Activated naive CD4-positive, alpha-beta T cell treated with anti-CD3 and anti-CD28 coated beads, Interleukin-2, amount 50 U/mL, for 72 hours (primary cell): ENCODE results near the gene TSPO. TPM values are rescaled to one million over a fixed set of nuclear protein-coding genes. Genes with fewer than 3 reads are reported as not detected.

Experiments
- ATAC-seq, 2 donors: fragments of 150-1000 bp; cut with Tn5 transposase; 2 replicates each; pipeline ENCODE4 v1.10.0; 2021; ENCODE audit warnings: mild to moderate bottlenecking in 2 of 2, moderate library complexity in 2 of 2
- DNase-seq, 2 donors: peaks; one replicate each; pipeline ENCODE4 v3.0.0; 2021 to 2022; ENCODE audit warnings: low spot score in 2 of 2
- H3K27ac Mint-ChIP-seq, 2 donors: one replicate each; pipeline ENCODE4 v1.8.0; 2022; ENCODE audit warnings: mild to moderate bottlenecking in 2 of 2, mixed read lengths in 2 of 2
- H3K36me3 Mint-ChIP-seq, 2 donors: one replicate each; pipeline ENCODE4 v1.8.0; 2022; ENCODE audit warnings: mixed read lengths in 2 of 2
- H3K9me3 Mint-ChIP-seq, 2 donors: one replicate each; pipeline ENCODE4 v1.8.0; 2022; ENCODE audit warnings: mixed read lengths in 2 of 2
- total RNA-seq, 2 donors: library from RNA; stranded (reverse); gene quantifications; one replicate each; pipeline ENCODE4 v1.2.3, GENCODE V29; 2022

TSPO gene
- total RNA-seq, 2 donors from 2014 or later: 145 to 159 TPM

DNA sequence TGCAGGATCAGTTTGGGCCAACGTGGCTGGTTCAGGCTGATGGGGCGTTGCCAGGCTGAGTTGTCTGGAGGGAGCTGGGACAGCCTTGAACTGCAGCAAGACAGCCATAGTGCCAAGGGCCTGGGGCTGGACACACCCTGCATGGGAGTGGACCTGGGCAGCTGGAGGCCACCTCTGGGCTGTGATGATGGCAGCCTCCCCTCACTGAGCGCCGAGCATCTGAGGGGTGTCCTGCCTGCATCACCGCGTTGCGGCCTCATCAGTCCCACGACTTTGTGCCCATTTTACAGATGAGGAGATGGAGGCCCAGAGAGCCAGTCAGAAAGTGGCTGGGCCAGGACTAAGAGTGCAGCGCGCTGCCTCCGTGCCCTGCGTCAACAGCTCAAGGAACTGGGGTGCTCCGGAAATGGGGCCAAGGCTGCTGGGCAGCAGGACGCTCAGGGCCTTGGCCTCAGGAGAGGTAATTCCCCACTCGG is 590 bp upstream of the TSPO start:
- H3K36me3 Mint-ChIP-seq: peaks cover 0 to 7% of the 10 kb centered on the region in 2 donors
- peak in 1 of 2 donors; percentile 4 for ATAC-seq
- H3K9me3 Mint-ChIP-seq: no peaks in the 10 kb centered on the region
- H3K27ac Mint-ChIP-seq: peak overlapping the region; percentile 78 to 96
- no peak for DNase-seq

DNA sequence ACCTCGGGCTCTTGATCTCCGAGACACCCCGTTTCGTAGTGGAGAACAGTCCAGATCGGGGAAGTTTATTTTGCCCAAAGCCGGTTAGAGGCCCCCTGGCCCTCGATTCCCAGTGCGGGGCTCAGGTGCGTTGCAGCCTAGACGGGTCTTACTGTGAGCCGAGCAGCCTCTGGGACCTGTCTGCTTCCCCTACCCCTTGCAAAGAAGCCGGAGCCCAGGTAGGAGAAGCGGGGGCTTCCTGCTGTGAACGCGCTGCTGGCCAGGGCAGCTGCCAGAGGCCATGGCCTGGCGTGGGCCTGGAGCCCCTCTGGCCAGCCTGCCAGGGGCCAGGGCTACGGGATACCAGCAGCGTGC is 621 bp downstream of the TSPO start:
- H3K9me3 Mint-ChIP-seq: no peaks in the 10 kb centered on the region
- peak; percentile 28 to 47 for ATAC-seq
- H3K27ac Mint-ChIP-seq: peak overlapping the region; percentile 65 to 78
- H3K36me3 Mint-ChIP-seq: peaks cover 0 to 7% of the 10 kb centered on the region in 2 donors
- DNase-seq: no peak

DNA sequence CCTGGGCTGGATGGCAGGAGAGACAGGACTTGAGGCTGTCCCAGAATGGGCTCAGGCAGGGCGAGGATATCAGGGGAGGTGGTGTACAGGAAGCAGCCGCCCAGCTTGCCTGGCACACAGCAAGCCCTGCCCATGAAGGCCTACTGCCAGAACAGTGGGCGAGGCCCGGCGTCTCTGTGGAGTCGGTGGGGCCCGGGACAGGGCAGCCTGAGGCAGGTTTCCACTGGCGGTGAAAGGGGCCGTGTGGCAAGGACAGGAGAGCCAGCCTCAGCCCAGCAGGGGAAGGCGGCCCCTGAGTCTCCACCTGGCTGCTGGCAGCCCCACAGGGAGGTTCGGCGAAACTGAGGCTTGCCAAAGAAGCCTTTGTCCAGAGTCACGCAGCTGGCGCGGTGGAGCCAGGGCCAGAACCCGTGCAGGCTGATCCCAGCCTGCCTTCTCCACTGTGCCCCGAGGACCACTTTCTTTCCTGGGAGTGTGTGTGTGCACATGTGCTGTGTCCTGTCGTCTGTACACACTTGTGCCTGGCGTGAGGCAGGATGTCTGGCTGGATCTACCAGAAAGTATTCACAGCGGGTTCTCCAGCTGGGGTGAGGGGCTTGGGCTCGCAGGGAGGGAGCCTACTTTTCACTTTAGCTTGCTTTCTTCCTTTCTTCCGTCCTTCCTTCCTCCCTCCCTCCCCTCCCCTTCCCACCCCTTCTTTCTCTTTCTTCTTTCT is 1.2 kb downstream of the TSPO start:
- H3K9me3 Mint-ChIP-seq: no peaks in the 10 kb centered on the region
- ATAC-seq: peak; percentile 81 to 84
- peak overlapping the region; percentile 65 to 78 for H3K27ac Mint-ChIP-seq
- peak; percentile 60 to 71 for DNase-seq
- H3K36me3 Mint-ChIP-seq: peaks cover 0 to 7% of the 10 kb centered on the region in 2 donors

DNA sequence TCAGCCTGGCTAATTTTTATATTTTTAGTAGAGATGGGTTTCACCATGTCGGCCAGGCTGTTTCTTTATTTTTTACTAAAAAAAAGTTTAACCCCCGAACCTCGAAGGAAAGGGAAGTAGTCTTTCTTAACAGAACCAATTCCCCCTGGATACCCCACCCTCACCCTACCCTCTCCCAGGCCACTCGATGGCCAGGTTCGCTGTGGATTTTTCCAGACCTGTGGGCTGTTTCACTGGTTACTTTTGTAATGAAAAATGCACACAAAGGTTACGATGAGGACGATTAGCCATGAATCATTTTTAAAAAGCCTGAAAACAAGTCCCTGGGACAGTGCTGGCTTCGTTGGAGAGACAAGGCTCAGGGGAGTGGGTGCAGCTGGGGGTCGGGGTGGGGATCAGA is 2.5 kb downstream of the TSPO start:
- Mint-ChIP-seq H3K9me3 (no peaks in the 10 kb centered on the region), H3K27ac (no peak overlapping the region), H3K36me3 (peaks cover 0 to 7% of the 10 kb centered on the region in 2 donors)
- ATAC-seq: no peak
- DNase-seq: no peak

DNA sequence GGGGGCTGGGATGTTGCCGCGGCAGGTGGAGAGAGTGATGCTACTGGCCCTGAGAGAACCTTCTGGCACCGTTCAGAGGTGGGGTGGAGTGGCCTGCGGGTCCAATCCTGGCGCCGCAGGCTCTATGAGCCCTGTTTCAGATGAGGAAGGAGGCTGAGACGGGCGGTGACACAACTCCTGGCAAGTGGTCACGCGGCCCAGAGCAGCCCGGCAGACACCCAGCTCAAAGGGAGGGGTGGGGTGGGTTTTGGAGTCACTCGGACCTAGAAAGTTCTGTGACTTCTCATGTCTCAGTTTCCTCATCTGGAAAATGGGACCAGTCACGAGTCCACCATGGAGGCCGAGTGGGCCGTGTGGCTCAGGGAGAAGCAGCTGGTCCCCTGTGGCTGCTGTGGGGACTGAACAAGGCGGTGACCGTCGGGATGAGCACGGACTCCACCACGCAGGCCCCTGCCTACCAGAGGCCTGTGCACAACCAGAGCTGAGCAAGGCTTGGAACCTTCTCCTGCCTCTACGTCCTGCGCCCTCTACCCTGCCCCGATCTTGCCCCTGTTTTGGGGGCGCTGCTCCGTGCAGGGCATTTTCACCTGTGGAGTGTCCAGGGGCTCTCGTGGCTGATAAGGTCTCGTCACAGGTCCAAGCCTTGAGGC is 3.7 kb downstream of the TSPO start:
- no peak for DNase-seq
- Mint-ChIP-seq H3K9me3 (no peaks in the 10 kb centered on the region), H3K36me3 (peaks cover 0 to 7% of the 10 kb centered on the region in 2 donors), H3K27ac (peak overlapping the region in 1 of 2 donors; percentile 22)
- no peak for ATAC-seq

DNA sequence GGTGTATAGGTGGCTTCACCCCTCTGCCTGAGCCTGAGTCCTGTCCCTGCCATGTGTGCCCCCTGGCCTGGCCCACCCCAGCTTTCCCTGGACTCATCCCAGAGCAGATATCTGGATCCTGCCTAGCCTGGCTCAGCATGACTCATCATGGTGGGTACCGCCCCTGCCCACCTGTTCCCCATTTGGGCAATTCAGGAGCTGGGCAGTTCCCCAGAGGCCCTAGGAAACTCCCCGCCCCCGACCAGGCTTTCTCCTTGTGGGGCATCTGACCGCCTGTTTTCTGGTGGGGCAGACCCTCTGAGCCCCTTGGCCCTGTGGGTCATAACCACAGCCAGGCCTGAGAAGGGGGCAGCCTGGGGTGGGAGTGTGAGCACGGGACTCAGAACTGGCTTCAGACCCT is 4.4 kb downstream of the TSPO start:
- Mint-ChIP-seq H3K9me3 (no peaks in the 10 kb centered on the region), H3K27ac (no peak overlapping the region), H3K36me3 (peaks cover 0 to 4% of the 10 kb centered on the region in 2 donors)
- ATAC-seq: no peak
- DNase-seq: no peak

DNA sequence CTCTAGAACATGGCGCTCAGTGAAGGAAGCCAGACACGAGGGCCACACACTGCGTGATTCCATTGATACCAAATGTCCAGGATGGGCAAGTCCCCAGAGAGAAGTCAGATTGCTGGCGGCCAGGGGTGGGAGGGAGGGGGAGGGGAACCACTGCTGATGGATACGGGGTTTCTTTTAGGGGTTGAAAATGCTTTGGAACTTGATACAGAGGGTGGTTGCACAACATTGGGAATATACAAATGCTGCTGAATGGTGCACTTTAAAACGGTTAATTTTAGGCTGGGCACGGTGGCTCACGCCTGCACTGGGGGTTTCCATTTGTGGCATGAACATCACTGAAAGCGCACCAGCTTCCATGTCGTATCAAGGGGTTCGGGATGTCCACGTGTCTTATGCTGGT is 5.1 kb downstream of the TSPO start:
- Mint-ChIP-seq H3K36me3 (no peaks in the 10 kb centered on the region), H3K9me3 (no peaks in the 10 kb centered on the region), H3K27ac (no peak overlapping the region)
- no peak for DNase-seq
- ATAC-seq: no peak

DNA sequence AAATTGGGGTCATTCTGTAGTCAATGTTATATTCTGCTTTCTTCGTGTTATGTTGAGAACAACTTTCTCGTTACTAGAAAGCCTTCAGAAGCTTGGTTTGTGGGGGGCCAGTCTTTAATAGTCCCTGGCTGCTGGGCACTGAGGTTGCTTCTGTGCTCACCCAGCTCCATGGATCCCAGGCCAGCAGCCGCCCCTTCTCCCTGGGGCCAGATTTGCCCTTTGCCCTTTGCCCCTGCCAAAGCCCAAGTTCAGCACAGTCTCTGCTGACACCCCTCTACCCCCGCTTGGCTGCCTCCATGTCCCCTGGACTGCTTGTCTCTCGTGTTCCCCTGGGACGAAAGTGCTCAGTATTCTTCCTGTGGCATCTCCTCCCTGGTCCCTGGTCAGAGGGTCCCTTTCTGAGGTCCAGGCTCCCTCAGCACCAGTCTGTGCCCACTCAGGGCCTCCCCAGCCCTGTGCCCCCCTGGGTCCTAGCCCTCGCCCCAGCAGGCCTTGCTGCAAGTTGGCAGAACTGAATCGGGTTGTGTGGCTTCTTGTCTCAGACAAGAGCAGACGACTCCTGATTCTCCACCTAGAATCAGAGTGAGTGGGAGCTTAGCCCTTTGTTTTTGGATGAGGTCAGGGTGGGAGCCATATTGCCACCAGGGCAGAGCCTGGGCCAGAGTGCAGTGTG is 6.7 kb downstream of the TSPO start:
- ATAC-seq: no peak

DNA sequence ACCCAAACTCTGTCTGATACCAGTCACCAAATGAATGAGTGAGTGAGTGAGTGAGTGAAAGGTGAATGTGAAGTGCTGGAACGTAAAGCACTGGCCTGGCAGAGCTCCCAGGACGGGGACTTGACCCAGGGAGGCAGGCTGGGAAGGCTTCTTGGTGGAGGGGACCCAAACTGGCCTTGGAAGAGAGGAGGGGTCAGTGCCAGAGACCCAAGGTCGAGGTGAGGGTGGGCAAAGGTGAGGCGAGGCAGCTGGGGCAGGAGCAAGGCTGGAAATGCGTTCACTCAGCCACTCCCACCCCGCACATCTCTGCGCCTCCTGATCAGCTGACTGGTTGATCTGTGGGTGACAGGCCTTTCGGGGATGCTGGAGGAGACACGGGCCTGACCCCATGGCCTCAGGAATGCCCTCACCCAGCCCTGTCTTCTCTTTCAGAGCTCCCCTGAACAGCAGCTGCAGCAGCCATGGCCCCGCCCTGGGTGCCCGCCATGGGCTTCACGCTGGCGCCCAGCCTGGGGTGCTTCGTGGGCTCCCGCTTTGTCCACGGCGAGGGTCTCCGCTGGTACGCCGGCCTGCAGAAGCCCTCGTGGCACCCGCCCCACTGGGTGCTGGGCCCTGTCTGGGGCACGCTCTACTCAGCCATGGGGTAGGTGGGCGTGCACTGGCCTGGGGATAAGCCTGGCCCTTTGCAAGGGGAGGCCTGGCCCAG is 7.6 kb downstream of the TSPO start:
- H3K9me3 Mint-ChIP-seq: no peaks in the 10 kb centered on the region
- H3K27ac Mint-ChIP-seq: peak overlapping the region; percentile 48 to 90
- no peaks in the 10 kb centered on the region for H3K36me3 Mint-ChIP-seq
- DNase-seq (no peak), ATAC-seq (no peak)

More for the DNA sequence above, 6.7 kb downstream of the TSPO start:
- H3K27ac Mint-ChIP-seq: peak overlapping the region; percentile 48 to 90
- no peaks in the 10 kb centered on the region for H3K36me3 Mint-ChIP-seq
- DNase-seq: no peak
- H3K9me3 Mint-ChIP-seq: no peaks in the 10 kb centered on the region

DNA sequence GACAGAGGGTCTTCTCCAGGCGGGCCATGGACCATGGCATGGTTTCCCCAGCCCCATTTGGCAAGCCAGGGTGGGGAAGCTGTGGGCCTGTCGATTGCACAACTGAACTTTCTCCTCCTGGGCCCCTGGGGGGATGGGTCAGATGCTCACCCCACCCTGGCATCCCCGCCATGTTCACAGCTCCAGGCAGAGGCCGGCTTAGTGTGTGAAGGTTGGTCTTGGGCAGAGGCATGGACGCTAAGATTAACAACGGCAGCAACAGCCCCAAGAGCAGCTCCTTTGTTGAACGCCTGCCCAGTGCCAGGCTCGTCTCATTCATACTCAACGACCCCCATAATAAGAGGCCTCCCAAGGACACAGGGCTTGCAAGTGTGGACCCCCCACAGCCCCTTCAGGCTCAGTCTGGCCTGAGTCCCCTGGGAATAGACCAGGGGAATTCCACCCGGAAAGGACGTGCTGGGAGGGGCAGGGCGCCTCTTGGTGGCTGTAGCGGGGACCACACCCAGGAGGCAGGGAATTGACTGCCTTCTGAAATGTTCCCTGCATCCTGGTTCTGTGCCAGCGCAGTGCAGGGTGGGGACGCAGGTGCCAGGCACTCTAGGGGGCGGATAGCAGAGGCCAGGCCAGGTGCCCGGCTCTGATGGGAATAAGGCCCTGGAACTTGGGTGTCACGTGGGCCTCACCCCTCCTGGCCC is 8.3 kb downstream of the TSPO start:
- Mint-ChIP-seq H3K27ac (no peak overlapping the region), H3K9me3 (no peaks in the 10 kb centered on the region), H3K36me3 (no peaks in the 10 kb centered on the region)
- DNase-seq (no peak), ATAC-seq (no peak)

DNA sequence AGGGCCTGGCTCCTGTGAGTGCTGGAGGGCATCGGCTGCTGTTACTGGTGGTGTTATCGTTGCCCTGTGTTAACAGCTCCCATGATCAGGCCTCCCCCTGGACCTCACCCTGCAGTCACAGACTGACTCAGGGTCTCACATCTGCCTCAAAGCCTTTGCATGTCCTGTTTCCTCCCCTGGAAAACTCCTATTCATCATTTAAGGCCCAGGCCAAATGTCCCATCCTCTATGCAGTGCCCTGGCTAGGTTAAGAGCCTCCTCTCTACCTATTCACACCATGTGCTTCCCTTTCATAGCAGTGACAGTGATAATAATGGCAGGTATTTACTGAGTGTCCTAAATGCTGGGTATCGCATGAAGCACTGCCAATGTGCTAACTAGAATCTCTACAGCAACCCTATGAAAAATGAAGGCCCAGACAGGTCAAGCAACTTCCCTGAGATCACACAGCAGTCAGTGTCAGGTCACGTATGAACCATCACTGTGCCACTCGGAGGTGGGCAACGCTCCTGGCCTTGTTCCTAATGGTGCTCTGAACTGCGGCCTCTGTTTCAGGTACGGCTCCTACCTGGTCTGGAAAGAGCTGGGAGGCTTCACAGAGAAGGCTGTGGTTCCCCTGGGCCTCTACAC is 9.3 kb downstream of the TSPO start:
- no peaks in the 10 kb centered on the region for H3K36me3 Mint-ChIP-seq
- peak overlapping the region; percentile 32 to 61 for H3K27ac Mint-ChIP-seq
- no peaks in the 10 kb centered on the region for H3K9me3 Mint-ChIP-seq
- no peak for ATAC-seq
- no peak for DNase-seq

DNA sequence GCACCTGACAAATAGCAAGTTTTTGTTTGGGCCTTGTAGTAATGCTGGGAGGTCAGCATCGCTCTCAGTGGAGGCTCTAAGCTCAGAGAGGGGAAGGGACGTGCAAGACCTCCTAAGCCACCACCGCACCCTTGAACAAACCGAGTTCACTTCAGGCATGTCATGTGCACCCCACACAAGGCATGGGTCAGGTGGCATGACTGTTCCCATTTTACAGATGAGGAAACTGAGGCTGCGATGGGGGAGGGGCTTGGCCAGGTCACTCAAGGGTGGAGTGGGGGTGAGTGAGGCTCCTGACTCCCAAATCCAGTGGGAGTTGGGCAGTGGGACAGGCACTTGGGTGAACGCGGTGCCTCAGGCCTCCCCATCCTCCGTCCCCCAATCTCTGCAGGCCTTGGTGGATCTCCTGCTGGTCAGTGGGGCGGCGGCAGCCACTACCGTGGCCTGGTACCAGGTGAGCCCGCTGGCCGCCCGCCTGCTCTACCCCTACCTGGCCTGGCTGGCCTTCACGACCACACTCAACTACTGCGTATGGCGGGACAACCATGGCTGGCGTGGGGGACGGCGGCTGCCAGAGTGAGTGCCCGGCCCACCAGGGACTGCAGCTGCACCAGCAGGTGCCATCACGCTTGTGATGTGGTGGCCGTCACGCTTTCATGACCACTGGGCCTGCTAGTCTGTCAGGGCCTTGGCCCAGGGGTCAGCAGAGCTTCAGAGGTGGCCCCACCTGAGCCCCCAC is 11.2 kb downstream of the TSPO start:
- ATAC-seq (no peak), DNase-seq (no peak)
- no peaks in the 10 kb centered on the region for H3K36me3 Mint-ChIP-seq
- H3K27ac Mint-ChIP-seq: no peak overlapping the region
- H3K9me3 Mint-ChIP-seq: no peaks in the 10 kb centered on the region

DNA sequence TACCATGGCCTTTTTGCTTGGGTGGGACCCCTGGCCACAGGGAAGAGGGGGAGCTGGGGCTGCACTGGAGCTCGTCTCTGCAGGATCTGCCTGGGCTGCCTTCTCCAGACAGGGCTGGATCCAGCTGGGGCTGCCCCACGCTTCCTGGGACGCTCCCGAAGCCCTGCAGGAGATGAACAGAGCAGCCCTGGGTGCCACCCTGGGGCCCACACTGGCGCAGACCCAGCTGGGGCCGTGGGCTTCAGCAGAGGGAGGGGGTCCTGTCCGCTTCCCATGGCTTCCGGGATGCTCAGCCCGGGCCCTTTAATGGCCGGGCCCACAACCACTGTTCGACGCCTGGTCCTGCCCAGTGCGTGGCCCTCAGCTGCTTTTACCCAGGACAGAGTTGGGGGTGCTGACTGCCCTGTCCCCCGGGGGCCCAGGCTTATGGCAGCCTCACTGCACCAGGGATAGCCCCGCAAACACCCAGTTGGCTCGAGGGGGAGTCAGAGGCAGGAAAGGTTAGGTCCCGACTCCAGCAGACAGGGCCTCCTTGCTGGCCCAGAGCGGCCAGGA is 12.0 kb downstream of the TSPO start:
- Mint-ChIP-seq H3K27ac (no peak overlapping the region), H3K36me3 (no peaks in the 10 kb centered on the region)

DNA sequence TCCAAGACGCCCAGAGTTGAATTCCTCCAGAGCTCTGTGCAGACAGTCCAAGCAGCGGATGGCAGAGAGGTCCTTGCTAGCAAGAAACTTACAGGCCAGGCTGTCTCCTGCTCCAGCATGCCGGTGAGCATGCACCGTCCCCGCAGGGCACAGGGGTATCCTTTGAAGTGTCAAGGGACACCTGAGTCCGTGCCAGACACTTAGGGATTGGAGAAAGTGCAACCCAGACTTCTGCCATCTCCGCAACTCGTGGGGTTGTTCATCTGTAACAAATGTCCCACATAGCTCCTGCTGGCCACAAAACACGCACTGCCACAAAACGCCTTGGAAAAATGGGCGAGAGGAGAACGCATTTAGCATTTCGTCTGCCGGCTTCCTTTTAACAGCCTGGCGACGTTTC is 13.3 kb downstream of the TSPO start:
- Mint-ChIP-seq H3K27ac (peak overlapping the region in 1 of 2 donors; percentile 22), H3K36me3 (no peaks in the 10 kb centered on the region), H3K9me3 (no peaks in the 10 kb centered on the region)
- ATAC-seq (no peak), DNase-seq (no peak)

More for the DNA sequence above, 12.0 kb downstream of the TSPO start:
- DNase-seq: no peak
- H3K9me3 Mint-ChIP-seq: no peaks in the 10 kb centered on the region
- ATAC-seq: no peak
